Endothelial cell of umbilical vein (primary cell): ENCODE measurements around the gene SFT2D2.

Experiments
- CTCF ChIP-seq, 2 donors: IDR thresholded peaks; 1 replicate in 1 of 2; 2 replicates in 1 of 2; pipeline ENCODE4 v1.5.1; 2011; ENCODE audit warnings: low read length in 2 of 2, mild to moderate bottlenecking in 2 of 2, moderate library complexity in 2 of 2, control low read depth in 1 of 2, inconsistent platforms in 1 of 2, low read depth in 1 of 2; ENCODE audit not compliant: insufficient read depth in 1 of 2; ENCODE audit errors: extremely low read depth in 1 of 2
- EZH2 ChIP-seq: IDR thresholded peaks from 2 replicates; pipeline ENCODE4 v1.6.1; 2012; ENCODE audit warnings: borderline replicate concordance, low read depth, mild to moderate bottlenecking, moderate library complexity, low read length, inconsistent platforms; ENCODE audit not compliant: severe bottlenecking
- FOS ChIP-seq: IDR thresholded peaks from 2 replicates; pipeline ENCODE4 v1.6.1; 2011; ENCODE audit warnings: mild to moderate bottlenecking, low read length, moderate library complexity, borderline replicate concordance; ENCODE audit not compliant: insufficient read depth
- GATA2 ChIP-seq: IDR thresholded peaks from 2 replicates; pipeline ENCODE4 v1.7.0; 2011; ENCODE audit warnings: low read depth, mild to moderate bottlenecking, moderate library complexity, mixed read lengths, low read length; ENCODE audit not compliant: insufficient read length, insufficient read depth
- MAX ChIP-seq: IDR thresholded peaks from 2 replicates; pipeline ENCODE4 v1.6.1; 2011; ENCODE audit not compliant: insufficient read depth, insufficient read length
- MYC ChIP-seq: IDR thresholded peaks from one replicate; pipeline ENCODE4 v1.6.1; 2011; ENCODE audit warnings: mild to moderate bottlenecking, low read depth, low read length
- POLR2A ChIP-seq: IDR thresholded peaks from 2 replicates; pipeline ENCODE4 v1.6.1; 2012; ENCODE audit warnings: low read depth, mild to moderate bottlenecking, control low read depth, low read length
- POLR2AphosphoS5 ChIP-seq: IDR thresholded peaks from 2 replicates; pipeline ENCODE4 v1.6.1; 2012; ENCODE audit warnings: low read depth, mild to moderate bottlenecking, control low read depth, low read length, moderate library complexity; ENCODE audit not compliant: insufficient read depth

GRCh38 chr1:168246506-168246905 is 20.7 kb downstream of the SFT2D2 start:
- TF ChIP-seq MAX: no peak
- TF ChIP-seq POLR2AphosphoS5: no peak
- no peak for TF ChIP-seq POLR2A
- no peak for TF ChIP-seq CTCF (IDR thresholded peaks at IDR 0.05; ENCODE audit: extremely low read depth in 1 of 2, insufficient read depth in 1 of 2, low read depth in 1 of 2, low read length in 2 of 2)
- TF ChIP-seq EZH2: no peak
- no peak for TF ChIP-seq MYC
- TF ChIP-seq GATA2: no peak
- TF ChIP-seq FOS: no peak
